Measurements from ENCODE around the gene SLC9A6. TPM values are rescaled to one million over a fixed set of nuclear protein-coding genes. Genes with fewer than 3 reads are reported as not detected.

Gene SLC9A6
- polyA plus RNA-seq, 3 donors, result 5.8 to 15.7 (median 14.2) TPM

DNA sequence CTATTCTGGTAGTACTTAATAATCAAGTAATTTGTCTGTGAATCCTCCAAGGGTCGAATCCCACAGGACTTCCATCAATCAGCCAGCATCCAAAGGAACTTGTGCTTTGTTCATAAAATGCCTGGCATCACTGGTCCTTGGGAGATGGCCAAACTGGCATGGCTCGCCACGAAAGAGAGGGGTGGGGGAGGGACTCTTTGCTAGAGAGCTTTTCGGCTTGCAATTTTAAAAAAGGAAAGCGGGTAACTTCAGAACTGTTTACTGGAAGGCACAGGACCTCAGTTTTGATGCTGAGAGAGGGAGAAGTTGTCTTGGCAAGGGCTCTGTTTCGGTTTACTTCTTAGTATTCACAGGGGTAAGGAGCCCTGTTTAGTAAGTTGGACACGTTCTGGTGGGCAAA is 82.7 kb downstream of the SLC9A6 start:
- Mint-ChIP-seq H3K36me3 (no peaks in the 10 kb centered on the region), H3K27me3 (ENCODE audit: low read depth in 3 of 3) (peaks cover 2 to 5% (median 3%) of the 10 kb centered on the region in 3 donors), H3K27ac (no peak overlapping the region), H3K4me3 (no peak overlapping the region), H3K9me3 (no peaks in the 10 kb centered on the region), H3K4me1 (peaks cover 29% of the 10 kb centered on the region)
- no peak overlapping the region for H3K9ac ChIP-seq (ENCODE audit: insufficient read depth, low read length, poor library complexity, severe bottlenecking)
- H3K4me1 ChIP-seq (ENCODE audit: control insufficient read depth in 1 of 2, insufficient read depth in 2 of 2, low read length in 2 of 2), result peaks cover 18 to 20% of the 10 kb centered on the region in 2 donors
- intact Hi-C loops (cut with micrococcal nuclease), result no loop called here
- DNase-seq, result no peak
- no peak overlapping the region for H3K27ac ChIP-seq (ENCODE audit: low read depth in 1 of 2, low read length in 2 of 2)
- no CpG with 5 or more reads among the region's 7 CpGs for WGBS (ENCODE audit: insufficient coverage)
- no peaks in the 10 kb centered on the region for H3K27me3 ChIP-seq (ENCODE audit: control insufficient read depth in 2 of 2, insufficient read depth in 2 of 2, low read length in 2 of 2)
- no peaks in the 10 kb centered on the region for H3K79me2 ChIP-seq (ENCODE audit: insufficient read depth, low read length)
- H3K4me3 ChIP-seq (replicated peaks in 1 of 3; ENCODE audit: low read depth in 2 of 3, low read length in 3 of 3), result no peak overlapping the region
- H2AFZ ChIP-seq (ENCODE audit: insufficient read depth, low read depth, low read length, poor library complexity, severe bottlenecking), result no peak overlapping the region
- H3K4me2 ChIP-seq (replicated peaks; ENCODE audit: extremely low read depth, low read length, poor library complexity, severe bottlenecking), result no peak overlapping the region
- TF ChIP-seq, protein P1, sequence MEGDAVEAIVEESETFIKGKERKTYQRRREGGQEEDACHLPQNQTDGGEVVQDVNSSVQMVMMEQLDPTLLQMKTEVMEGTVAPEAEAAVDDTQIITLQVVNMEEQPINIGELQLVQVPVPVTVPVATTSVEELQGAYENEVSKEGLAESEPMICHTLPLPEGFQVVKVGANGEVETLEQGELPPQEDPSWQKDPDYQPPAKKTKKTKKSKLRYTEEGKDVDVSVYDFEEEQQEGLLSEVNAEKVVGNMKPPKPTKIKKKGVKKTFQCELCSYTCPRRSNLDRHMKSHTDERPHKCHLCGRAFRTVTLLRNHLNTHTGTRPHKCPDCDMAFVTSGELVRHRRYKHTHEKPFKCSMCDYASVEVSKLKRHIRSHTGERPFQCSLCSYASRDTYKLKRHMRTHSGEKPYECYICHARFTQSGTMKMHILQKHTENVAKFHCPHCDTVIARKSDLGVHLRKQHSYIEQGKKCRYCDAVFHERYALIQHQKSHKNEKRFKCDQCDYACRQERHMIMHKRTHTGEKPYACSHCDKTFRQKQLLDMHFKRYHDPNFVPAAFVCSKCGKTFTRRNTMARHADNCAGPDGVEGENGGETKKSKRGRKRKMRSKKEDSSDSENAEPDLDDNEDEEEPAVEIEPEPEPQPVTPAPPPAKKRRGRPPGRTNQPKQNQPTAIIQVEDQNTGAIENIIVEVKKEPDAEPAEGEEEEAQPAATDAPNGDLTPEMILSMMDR (IDR thresholded peaks at IDR 0.05), result no peak
- H4K20me1 ChIP-seq (ENCODE audit: insufficient read depth, low read length), result no peaks in the 10 kb centered on the region
- no peaks in the 10 kb centered on the region for H3K36me3 ChIP-seq (replicated peaks in 1 of 2; ENCODE audit: control insufficient read depth in 1 of 2, insufficient read depth in 2 of 2, low read length in 2 of 2)
- H3K9me3 ChIP-seq (replicated peaks in 1 of 2; ENCODE audit: control insufficient read depth in 1 of 2, insufficient read depth in 1 of 2, low read length in 2 of 2), result no peaks in the 10 kb centered on the region

DNA sequence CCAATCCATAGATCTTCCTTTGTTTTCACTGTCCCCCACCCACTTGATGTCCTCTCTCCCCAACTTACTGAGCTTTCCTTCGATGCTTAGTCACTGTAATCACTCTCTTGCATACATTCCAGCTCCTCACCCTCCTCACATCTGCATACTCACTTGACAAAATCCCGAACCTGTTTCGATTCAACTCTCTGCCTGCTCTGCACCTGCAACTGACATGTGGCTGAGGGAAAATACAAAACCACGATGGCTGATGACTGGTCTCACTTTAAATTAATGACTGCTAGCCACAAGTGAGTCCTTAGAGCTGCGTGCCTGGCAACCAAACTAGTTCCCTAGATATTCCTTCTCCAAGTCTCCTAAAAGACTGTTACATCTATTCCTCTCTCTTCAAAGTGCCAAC is 91.7 kb downstream of the SLC9A6 start:
- Histone ChIP-seq H3K79me2 (ENCODE audit: insufficient read depth, low read length) (no peaks in the 10 kb centered on the region), H2AFZ (ENCODE audit: insufficient read depth, low read depth, low read length, poor library complexity, severe bottlenecking) (no peak overlapping the region), H3K27ac (ENCODE audit: low read depth in 1 of 2, low read length in 2 of 2) (no peak overlapping the region), H3K9ac (ENCODE audit: insufficient read depth, low read length, poor library complexity, severe bottlenecking) (no peak overlapping the region), H3K4me3 (replicated peaks in 1 of 3; ENCODE audit: low read depth in 2 of 3, low read length in 3 of 3) (no peak overlapping the region), H3K9me3 (replicated peaks in 1 of 2; ENCODE audit: control insufficient read depth in 1 of 2, insufficient read depth in 1 of 2, low read length in 2 of 2) (no peaks in the 10 kb centered on the region), H3K27me3 (ENCODE audit: control insufficient read depth in 2 of 2, insufficient read depth in 2 of 2, low read length in 2 of 2) (no peaks in the 10 kb centered on the region), H3K4me1 (ENCODE audit: control insufficient read depth in 1 of 2, insufficient read depth in 2 of 2, low read length in 2 of 2) (no peaks in the 10 kb centered on the region), H4K20me1 (ENCODE audit: insufficient read depth, low read length) (no peaks in the 10 kb centered on the region), H3K4me2 (replicated peaks; ENCODE audit: extremely low read depth, low read length, poor library complexity, severe bottlenecking) (no peak overlapping the region), H3K36me3 (replicated peaks in 1 of 2; ENCODE audit: control insufficient read depth in 1 of 2, insufficient read depth in 2 of 2, low read length in 2 of 2) (no peaks in the 10 kb centered on the region)
- Mint-ChIP-seq H3K27me3 (ENCODE audit: low read depth in 3 of 3) (peaks cover 0 to under 1% (median 0%) of the 10 kb centered on the region in 3 donors), H3K27ac (no peak overlapping the region), H3K4me3 (no peak overlapping the region), H3K36me3 (no peaks in the 10 kb centered on the region), H3K4me1 (no peaks in the 10 kb centered on the region), H3K9me3 (peaks cover 0 to 6% (median 0%) of the 10 kb centered on the region in 7 donors)
- no peak for DNase-seq
- TF ChIP-seq, protein P1 (IDR thresholded peaks at IDR 0.05), result no peak
- intact Hi-C loops (cut with micrococcal nuclease), result no loop called here
- 30% methylated on average over 2 of the region's 5 CpGs for WGBS (ENCODE audit: insufficient coverage)

All from CD14-positive monocyte (primary cell).